H1 (cell line): ENCODE data around the gene CDKN2A. TPM values are rescaled to one million over a fixed set of nuclear protein-coding genes. Genes with fewer than 3 reads are reported as not detected.

ENCODE experiments used
- TBP ChIP-seq: IDR thresholded peaks from 2 replicates; pipeline ENCODE4 v1.6.1; 2011; ENCODE audit warnings: low read depth, low read length, improper control_type of control experiment
- polyA plus RNA-seq, 7 experiments: library from polyadenylated mRNA; depleted of rRNA in 3 of 7; stranded (reverse) in 5 of 7; unstranded in 2 of 7; fragments of >200 nt in 5 of 7; fragments of 200-250 nt in 2 of 7; gene quantifications; 1 replicate in 5 of 7; 2 replicates in 1 of 7; 4 replicates in 1 of 7; pipeline versions ENCODE4 v1.2.1 to v1.2.3, GENCODE V29; 2011 to 2013; ENCODE audit warnings: missing spikeins in 2 of 7, mixed read lengths in 2 of 7
- total RNA-seq: library from RNA; stranded (reverse); fragmentation: NEBNext Ultra II Directional; extraction: Animal tissue kit (Norgen Biotek cat#: 25700); gene quantifications from 2 replicates; pipeline ENCODE4 v1.2.1, GENCODE V29; 2021

The CDKN2A gene
- total and polyA plus RNA-seq, 2 of the 8 experiments (the other 6 are each of a cell fraction or from before 2014, with no cell fraction given): 0.51 to 0.73 TPM

- TF ChIP-seq TBP: no peak
These were observed 41.4 kb upstream of the CDKN2A start (continued) for GRCh38 chr9:22035591-22036011.
